GM12878 (cell line): ENCODE data around the gene WDR18. TPM values are rescaled to one million over a fixed set of nuclear protein-coding genes. Genes with fewer than 3 reads are reported as not detected.
A peak's percentile ranks its signal among the peaks of the same experiment; 100 is the strongest.

Source experiments
- ATAC-seq: fragments of 200-7000 bp; cut with Tn5 transposase; 3 replicates; pipeline ENCODE4 v1.9.1; 2020; ENCODE audit warnings: mild to moderate bottlenecking, moderate library complexity
- BruUV-seq: library from RNA; stranded (reverse); fragments of 400-500 nt; replicated peaks from 2 replicates; lab custom pipeline; 2021; lab: Mats Ljungman, UMichigan
- CTCF ChIA-PET: fragments of 300-600 bp; sonication (Branson Sonifier 250); formaldehyde crosslinking; extraction: SDS; loops from one replicate; lab custom pipeline; 2021; ENCODE audit warnings: inconsistent platforms; lab: Yijun Ruan, JAX
- POLR2A ChIA-PET: fragments of 350-600 bp; formaldehyde crosslinking; extraction: SDS; loops from one replicate; lab custom pipeline; 2021; ENCODE audit warnings: inconsistent platforms; lab: Charles Lee
- RAD21 ChIA-PET: fragments of 300-600 bp; sonication (Branson Sonifier 250); formaldehyde crosslinking; loops from one replicate; lab custom pipeline; 2023; ENCODE audit warnings: antibody characterized with exemption; ENCODE audit not compliant: unreplicated experiment; lab: Charles Lee
- SMC1A ChIA-PET: fragments of 300-600 bp; sonication (Branson Sonifier 250); formaldehyde crosslinking; loops from one replicate; lab custom pipeline; 2023; ENCODE audit not compliant: unreplicated experiment, uncharacterized antibody; lab: Charles Lee
- DNase-seq: peaks from one replicate; pipeline ENCODE4 v3.0.0-alpha.2; 2011; ENCODE audit warnings: low read depth, low spot score
- FAIRE-seq: peaks from 3 replicates; lab custom pipeline; 2011; peaks lifted over from hg19 to GRCh38; lab: Jason Lieb, UNC
- H2AFZ ChIP-seq: 2 replicates; pipeline ENCODE4 v1.6.0; 2011; ENCODE audit warnings: low read depth, low read length, control low read depth; ENCODE audit not compliant: control insufficient read depth
- H3K27ac ChIP-seq: 2 replicates; pipeline ENCODE4 v1.5.1; 2011; ENCODE audit warnings: control low read depth; ENCODE audit not compliant: control insufficient read depth, insufficient read depth
- H3K27me3 ChIP-seq, 2 experiments: replicated peaks in 1 of 2; 2 replicates each; pipeline versions ENCODE4 v1.6.0 to v1.6.1; 2011; ENCODE audit warnings: low read length in 1 of 2; ENCODE audit not compliant: control insufficient read depth in 2 of 2, insufficient read depth in 2 of 2
- H3K36me3 ChIP-seq, 2 experiments: 2 replicates each; pipeline ENCODE4 v1.5.1; 2011; ENCODE audit warnings: low read length in 1 of 2; ENCODE audit not compliant: control insufficient read depth in 2 of 2, insufficient read depth in 2 of 2
- H3K4me1 ChIP-seq: 2 replicates; pipeline ENCODE4 v1.6.1; 2011; ENCODE audit warnings: mild to moderate bottlenecking, low read length, moderate library complexity, mixed read lengths; ENCODE audit not compliant: control insufficient read depth, insufficient read depth
- H3K4me2 ChIP-seq: 2 replicates; pipeline ENCODE4 v1.6.0; 2011; ENCODE audit warnings: control low read depth; ENCODE audit not compliant: control insufficient read depth, insufficient read depth
- H3K4me3 ChIP-seq: fragments of 200-600 bp; sonication (generic); 2 replicates; pipeline ENCODE4 v1.5.1; 2016
- H3K79me2 ChIP-seq: 2 replicates; pipeline ENCODE4 v1.6.0; 2011; ENCODE audit warnings: low read length; ENCODE audit not compliant: control insufficient read depth, insufficient read depth
- H3K9ac ChIP-seq: 2 replicates; pipeline ENCODE4 v1.8.0; 2011; ENCODE audit warnings: low read length, control low read depth, mixed read lengths; ENCODE audit not compliant: control insufficient read depth, insufficient read depth
- H3K9me3 ChIP-seq: replicated peaks from 3 replicates; pipeline ENCODE4 v1.5.1; 2011; ENCODE audit warnings: mild to moderate bottlenecking, low read length; ENCODE audit not compliant: control insufficient read depth, insufficient read depth
- H4K20me1 ChIP-seq: 2 replicates; pipeline ENCODE4 v1.6.0; 2011; ENCODE audit not compliant: control insufficient read depth, insufficient read depth
- BCL11A ChIP-seq: IDR thresholded peaks from 2 replicates; pipeline ENCODE4 v1.6.1; 2011; ENCODE audit warnings: low read depth, low read length
- MEF2A ChIP-seq: IDR thresholded peaks from 2 replicates; pipeline ENCODE4 v1.6.1; 2011; ENCODE audit warnings: low read depth, mild to moderate bottlenecking, low read length, moderate library complexity; ENCODE audit not compliant: insufficient read depth
- RBBP5 ChIP-seq: fragments of 200-600 bp; sonication (generic); conservative IDR thresholded peaks from 2 replicates; pipeline ENCODE4 v1.6.1; 2016
- SMARCA5 ChIP-seq: fragments of 450-650 bp; IDR thresholded peaks from 2 replicates; pipeline ENCODE4 v1.6.1; 2017; ENCODE audit warnings: mild to moderate bottlenecking
- YY1 ChIP-seq: IDR thresholded peaks from 2 replicates; pipeline ENCODE4 v1.6.1; 2011; ENCODE audit warnings: low read depth, mild to moderate bottlenecking, low read length
- ZNF217 ChIP-seq: fragments of 450-650 bp; IDR thresholded peaks from 2 replicates; pipeline ENCODE4 v1.6.1; 2017; ENCODE audit warnings: antibody characterized with exemption, mild to moderate bottlenecking
- ZNF384 ChIP-seq: IDR thresholded peaks from 2 replicates; pipeline ENCODE4 v1.6.1; 2012; ENCODE audit warnings: low read depth, mild to moderate bottlenecking, low read length, improper control_type of control experiment, borderline replicate concordance
- ZZZ3 ChIP-seq: IDR thresholded peaks from 2 replicates; pipeline ENCODE4 v1.6.1; 2011; ENCODE audit warnings: low read depth; ENCODE audit not compliant: control insufficient read depth, insufficient read length
- WGBS: methylation state at CpG from one replicate; pipeline ENCODE4 v1.1.6; 2016; ENCODE audit warnings: low lambda C conversion rate; ENCODE audit not compliant: insufficient replicate concordance, insufficient coverage; ENCODE audit errors: missing lambda C conversion rate; 5-methylcytosine and 5-hydroxymethylcytosine counted together
- in situ Hi-C: fragments of 300-500 bp; cut with MboI; formaldehyde crosslinking; loops from 9 replicates; pipeline ENCODE4 v1.14.3; 2018; ENCODE audit warnings: mixed read lengths
- intact Hi-C: fragments of 100-400 bp; cut with micrococcal nuclease; formaldehyde crosslinking; loops from one replicate; pipeline ENCODE4 v1.14.2; 2022; ENCODE audit not compliant: unreplicated experiment
- polyA plus RNA-seq, 11 experiments: library from polyadenylated mRNA; depleted of rRNA in 4 of 11; unstranded in 6 of 11; stranded (reverse) in 5 of 11; fragments of >200 nt; fragmentation: Nextera tagmentation in 4 of 11; fragmentation: Illumina TruSeq in 1 of 11; extraction: Ambion mirVana in 4 of 11; extraction: Trizol in 1 of 11; gene quantifications; 1 replicate in 1 of 11; 2 replicates in 10 of 11; pipeline versions ENCODE4 v1.2.1 to v1.2.3, GENCODE V29; 2011 to 2016; ENCODE audit warnings: inconsistent platforms in 2 of 11, missing spikeins in 2 of 11, low read depth in 1 of 11
- total RNA-seq, 4 experiments: library from RNA; depleted of rRNA in 3 of 4; stranded (reverse); fragments of >200 nt in 3 of 4; fragmentation: Illumina TruSeq in 1 of 4; extraction: Trizol in 1 of 4; gene quantifications; 2 replicates each; pipeline versions ENCODE4 v1.2.1 to v1.2.3, GENCODE V29; 2013 to 2021
- TF ChIP-seq, protein P1 (sequence below): fragments of 450-650 bp; IDR thresholded peaks from 2 replicates; pipeline ENCODE4 v1.6.1; 2016; ENCODE audit warnings: mild to moderate bottlenecking

Gene WDR18
- total and polyA plus RNA-seq, 10 of the 15 experiments (the other 5 are each of a cell fraction or from before 2014, with no cell fraction given), result 3.0 to 206 (median 62.3) TPM

DNA sequence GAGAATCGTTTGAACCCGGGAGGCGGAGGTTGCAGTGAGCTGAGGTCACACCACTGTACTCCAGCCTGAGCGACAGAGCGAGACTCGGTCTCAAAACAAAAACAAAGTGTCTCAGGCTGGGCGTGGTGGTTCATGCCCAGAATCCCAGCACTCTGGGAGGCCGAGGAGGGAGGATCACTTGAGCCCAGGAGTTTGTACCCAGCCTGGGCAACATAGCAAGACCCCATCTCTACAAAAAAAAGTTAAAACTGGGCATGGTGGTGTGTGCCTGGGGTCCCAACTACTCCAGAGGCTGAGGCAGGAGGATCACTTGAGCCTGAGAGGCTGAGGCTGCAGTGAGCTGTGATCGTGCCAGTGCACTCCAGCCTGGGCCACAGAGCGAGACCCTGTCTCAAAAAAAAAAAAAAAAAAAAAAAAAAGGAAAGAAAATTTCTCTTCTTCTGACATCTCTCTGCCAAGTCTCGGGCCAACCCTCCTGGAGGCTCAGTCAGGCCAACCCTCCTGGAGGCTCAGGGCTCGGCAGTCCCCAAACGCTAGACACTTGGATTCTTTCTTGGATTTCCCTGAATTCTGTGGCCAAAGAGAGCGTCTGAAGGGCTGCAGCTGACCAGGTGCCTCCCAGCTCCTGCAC is 32.0 kb upstream of the WDR18 start:
- BruUV-seq, result no TSS peak
- Histone ChIP-seq H3K27ac (peak overlapping the region; percentile 95), H3K27me3 (no peaks in the 10 kb centered on the region), H3K36me3 (peaks cover 0 to 9% of the 10 kb centered on the region in 2 experiments; a peak in 3 of 4 replicates), H3K4me2 (peak overlapping the region; percentile 93), H3K4me3 (peak overlapping the region; percentile 71), H4K20me1 (no peaks in the 10 kb centered on the region), H3K4me1 (peaks cover 76% of the 10 kb centered on the region), H3K9ac (peak overlapping the region; percentile 83), H3K79me2 (peaks cover 63% of the 10 kb centered on the region), H3K9me3 (no peaks in the 10 kb centered on the region), H2AFZ (no peak overlapping the region)
- CTCF ChIA-PET, result interaction anchor here (1.1 kb wide), 2 partner anchors 28 to 32 kb away, joined by 3 to 5 read pairs; partner anchors contain the start of gene WDR18
- DNase-seq, result no peak
- SMC1A ChIA-PET, result interaction anchor here (2.6 kb wide), 1 partner anchor 28 kb away, joined by 16 read pairs; no protein-coding TSS in a partner anchor
- intact Hi-C loops, result no loop called here
- TF ChIP-seq SMARCA5, result peak; percentile 80; the same call in 1 of the 2 replicates
- TF ChIP-seq ZZZ3, result no peak
- TF ChIP-seq RBBP5, result no peak
- TF ChIP-seq ZNF384, result 0 out of 2 replicates have a peak, but pooled peaks have one; percentile 8
- TF ChIP-seq MEF2A, result no peak
- TF ChIP-seq YY1, result no peak
- TF ChIP-seq BCL11A, result no peak
- TF ChIP-seq, protein P1, sequence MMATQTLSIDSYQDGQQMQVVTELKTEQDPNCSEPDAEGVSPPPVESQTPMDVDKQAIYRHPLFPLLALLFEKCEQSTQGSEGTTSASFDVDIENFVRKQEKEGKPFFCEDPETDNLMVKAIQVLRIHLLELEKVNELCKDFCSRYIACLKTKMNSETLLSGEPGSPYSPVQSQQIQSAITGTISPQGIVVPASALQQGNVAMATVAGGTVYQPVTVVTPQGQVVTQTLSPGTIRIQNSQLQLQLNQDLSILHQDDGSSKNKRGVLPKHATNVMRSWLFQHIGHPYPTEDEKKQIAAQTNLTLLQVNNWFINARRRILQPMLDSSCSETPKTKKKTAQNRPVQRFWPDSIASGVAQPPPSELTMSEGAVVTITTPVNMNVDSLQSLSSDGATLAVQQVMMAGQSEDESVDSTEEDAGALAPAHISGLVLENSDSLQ, result peak; percentile 55
- TF ChIP-seq ZNF217, result 0 out of 2 replicates have a peak, but pooled peaks have one; percentile 34
- no peak for ATAC-seq
- in situ Hi-C loops, result no loop called here
- no peak for FAIRE-seq
- RAD21 ChIA-PET, result interaction anchor here (1.0 to 4.8 kb wide), 2 partner anchors 28 to 30 kb away, joined by 4 to 20 read pairs; no protein-coding TSS in a partner anchor
- WGBS, result 4% methylated on average over 13 of the region's 14 CpGs
- POLR2A ChIA-PET, result no interaction called here
